ENCODE results near the gene AADACL4.

The AADACL4 gene

GRCh38 chr1:12614402-12615158 is 29.3 kb upstream of the AADACL4 start:
- Histone ChIP-seq H4K20me1 (ENCODE audit: control insufficient read depth, insufficient read depth, low read depth, low read length) (no peaks in the 10 kb centered on the region), H3K9me3 (ENCODE audit: control insufficient read depth, insufficient read depth, low read length) (no peaks in the 10 kb centered on the region), H3K36me3 (ENCODE audit: control insufficient read depth, low read length) (no peaks in the 10 kb centered on the region), H3K4me3 (ENCODE audit: low read length) (no peak overlapping the region), H3K27ac (ENCODE audit: low read depth, low read length) (no peak overlapping the region), H3F3A (ENCODE audit: control insufficient read depth, insufficient read depth) (no peaks in the 10 kb centered on the region), H3K27me3 (ENCODE audit: control insufficient read depth, low read length) (peaks cover 36% of the 10 kb centered on the region), H3K4me1 (ENCODE audit: control insufficient read depth, low read length) (peaks cover 9% of the 10 kb centered on the region; the same call in 1 of the 2 replicates), H3K79me2 (ENCODE audit: control insufficient read depth, low read length) (no peaks in the 10 kb centered on the region), H3K9me2 (replicated peaks; ENCODE audit: control insufficient read depth, low read length) (no peaks in the 10 kb centered on the region), H3K4me2 (ENCODE audit: low read length) (no peak overlapping the region)
- TF ChIP-seq EZH2phosphoT487 (IDR thresholded peaks at IDR 0.05; ENCODE audit: borderline replicate concordance, low read length) (no peak), CTCF (IDR thresholded peaks at IDR 0.05; ENCODE audit: low read depth, low read length, poor library complexity, severe bottlenecking) (no peak)

GRCh38 chr1:12615159-12615864 is 28.6 kb upstream of the AADACL4 start:
- H3K4me2 ChIP-seq (ENCODE audit: low read length): no peak overlapping the region
- H3F3A ChIP-seq (ENCODE audit: control insufficient read depth, insufficient read depth): no peaks in the 10 kb centered on the region
- H3K27me3 ChIP-seq (ENCODE audit: control insufficient read depth, low read length): peaks cover 40% of the 10 kb centered on the region
- TF ChIP-seq EZH2phosphoT487 (IDR thresholded peaks at IDR 0.05; ENCODE audit: borderline replicate concordance, low read length): no peak
- TF ChIP-seq CTCF (IDR thresholded peaks at IDR 0.05; ENCODE audit: low read depth, low read length, poor library complexity, severe bottlenecking): no peak
- H3K9me3 ChIP-seq (ENCODE audit: control insufficient read depth, insufficient read depth, low read length): no peaks in the 10 kb centered on the region
- H3K4me1 ChIP-seq (ENCODE audit: control insufficient read depth, low read length): peaks cover 9% of the 10 kb centered on the region; the same call in 1 of the 2 replicates
- no peak overlapping the region for H3K4me3 ChIP-seq (ENCODE audit: low read length)
- H3K36me3 ChIP-seq (ENCODE audit: control insufficient read depth, low read length): no peaks in the 10 kb centered on the region
- H3K9me2 ChIP-seq (replicated peaks; ENCODE audit: control insufficient read depth, low read length): no peaks in the 10 kb centered on the region
- no peak overlapping the region for H3K27ac ChIP-seq (ENCODE audit: low read depth, low read length)
- no peaks in the 10 kb centered on the region for H4K20me1 ChIP-seq (ENCODE audit: control insufficient read depth, insufficient read depth, low read depth, low read length)
- no peaks in the 10 kb centered on the region for H3K79me2 ChIP-seq (ENCODE audit: control insufficient read depth, low read length)

- no peaks in the 10 kb centered on the region for H3K36me3 ChIP-seq (ENCODE audit: control insufficient read depth, low read length)
- no peak overlapping the region for H3K27ac ChIP-seq (ENCODE audit: low read depth, low read length)
- H3K4me3 ChIP-seq (ENCODE audit: low read length): no peak overlapping the region
- H3F3A ChIP-seq (ENCODE audit: control insufficient read depth, insufficient read depth): no peaks in the 10 kb centered on the region
- H3K9me3 ChIP-seq (ENCODE audit: control insufficient read depth, insufficient read depth, low read length): no peaks in the 10 kb centered on the region
- no peak for TF ChIP-seq CTCF (IDR thresholded peaks at IDR 0.05; ENCODE audit: low read depth, low read length, poor library complexity, severe bottlenecking)
- TF ChIP-seq EZH2phosphoT487 (IDR thresholded peaks at IDR 0.05; ENCODE audit: borderline replicate concordance, low read length): no peak
- H3K4me2 ChIP-seq (ENCODE audit: low read length): no peak overlapping the region
- no peaks in the 10 kb centered on the region for H4K20me1 ChIP-seq (ENCODE audit: control insufficient read depth, insufficient read depth, low read depth, low read length)
- no peaks in the 10 kb centered on the region for H3K79me2 ChIP-seq (ENCODE audit: control insufficient read depth, low read length)
- H3K27me3 ChIP-seq (ENCODE audit: control insufficient read depth, low read length): peaks cover 40% of the 10 kb centered on the region
- H3K4me1 ChIP-seq (ENCODE audit: control insufficient read depth, low read length): peaks cover 9% of the 10 kb centered on the region; the same call in 1 of the 2 replicates
- H3K9me2 ChIP-seq (replicated peaks; ENCODE audit: control insufficient read depth, low read length): no peaks in the 10 kb centered on the region
These were observed 27.8 kb upstream of the AADACL4 start for GRCh38 chr1:12615865-12616708.
